Spleen (tissue), 11 donors: ENCODE data around the gene EGLN3. TPM values are rescaled to one million over a fixed set of nuclear protein-coding genes. Genes with fewer than 3 reads are reported as not detected.
"Not testable (repeated sequence)": the region's sequence is repeated elsewhere in the genome, so short reads cannot be mapped to it uniquely, and the experiment has no call there.

Experiments used
- DNase-seq: peaks from one replicate; pipeline ENCODE4 v3.0.0-alpha.2; 2020
- H3K27ac ChIP-seq, 8 donors: fragments of 200-600 bp; sonication (generic) in 7 of 8; 1 replicate in 4 of 8; 2 replicates in 4 of 8; pipeline versions ENCODE4 v1.5.0 to v1.8.0; 2016 to 2021; ENCODE audit warnings: inconsistent platforms in 4 of 8, mild to moderate bottlenecking in 4 of 8, moderate library complexity in 1 of 8
- H3K27me3 ChIP-seq, 7 donors: fragments of 200-600 bp; sonication (generic) in 6 of 7; replicated peaks in 1 of 7; 1 replicate in 4 of 7; 2 replicates in 3 of 7; pipeline versions ENCODE4 v1.5.0 to v1.8.0; 2016 to 2021; ENCODE audit warnings: inconsistent platforms in 3 of 7, mild to moderate bottlenecking in 1 of 7
- H3K36me3 ChIP-seq, 6 donors: fragments of 200-600 bp; sonication (generic) in 5 of 6; 1 replicate in 4 of 6; 2 replicates in 2 of 6; pipeline versions ENCODE4 v1.5.0 to v1.8.0; 2016 to 2021; ENCODE audit warnings: inconsistent platforms in 2 of 6
- H3K4me1 ChIP-seq, 6 donors: fragments of 200-600 bp; sonication (generic) in 5 of 6; 1 replicate in 3 of 6; 2 replicates in 3 of 6; pipeline versions ENCODE4 v1.5.0 to v1.8.0; 2016 to 2021; ENCODE audit warnings: inconsistent platforms in 3 of 6
- H3K4me3 ChIP-seq, 8 donors: fragments of 200-600 bp; sonication (generic) in 7 of 8; 1 replicate in 4 of 8; 2 replicates in 4 of 8; pipeline versions ENCODE4 v1.5.0 to v1.8.0; 2016 to 2021; ENCODE audit warnings: inconsistent platforms in 4 of 8, mild to moderate bottlenecking in 4 of 8, moderate library complexity in 2 of 8
- H3K9me3 ChIP-seq, 8 donors: fragments of 200-600 bp; sonication (generic) in 7 of 8; 1 replicate in 4 of 8; 2 replicates in 4 of 8; pipeline versions ENCODE4 v1.5.0 to v1.8.0; 2016 to 2021; ENCODE audit warnings: inconsistent platforms in 4 of 8
- POLR2A ChIP-seq, 3 donors: fragments of 450-650 bp; IDR thresholded peaks; one replicate each; pipeline ENCODE4 v1.5.1; 2017; ENCODE audit warnings: antibody characterized with exemption in 3 of 3, mild to moderate bottlenecking in 1 of 3
- POLR2AphosphoS5 ChIP-seq, 3 donors: sonication (generic); formaldehyde crosslinking; IDR thresholded peaks; one replicate each; pipeline ENCODE4 v1.5.1; 2017; ENCODE audit warnings: antibody characterized with exemption in 3 of 3
- whole genome bisulfite sequencing, 5 donors: extraction: QIAGEN DNeasy Blood & Tissue Kit in 3 of 5; methylation state at CpG; one replicate each; pipeline versions ENCODE4 v1.1.5 to v1.1.7; 2013 to 2018; 5-methylcytosine and 5-hydroxymethylcytosine counted together
- intact Hi-C: fragments of 100-400 bp; cut with DNase I; formaldehyde crosslinking; loops from one replicate; pipeline ENCODE4 v1.15.0; 2023; ENCODE audit warnings: low total_unique reads
- polyA plus RNA-seq, 3 donors: library from polyadenylated mRNA; stranded (reverse); fragments of 200-250 nt; gene quantifications; one replicate each; pipeline ENCODE4 v1.2.1, GENCODE V29; 2013
- total RNA-seq, 7 donors: library from RNA; depleted of rRNA in 3 of 7; stranded (reverse); fragments of >200 nt in 3 of 7; fragmentation: NEBNext Ultra II Directional in 4 of 7; extraction: Animal tissue kit (Norgen Biotek cat#: 25700) in 4 of 7; gene quantifications; one replicate each; pipeline versions ENCODE4 v1.1.0 to v1.2.1, GENCODE V29; 2016 to 2021
- TF ChIP-seq, protein P1 (sequence below), 11 experiments: fragments of 200-600 bp in 7 of 11; fragments of 450-650 bp in 4 of 11; sonication (generic) in 4 of 11; IDR thresholded peaks in 8 of 11; conservative IDR thresholded peaks in 3 of 11; 1 replicate in 7 of 11; 2 replicates in 4 of 11; pipeline versions ENCODE4 v1.4.0 to v1.8.0; 2016 to 2021; ENCODE audit warnings: antibody characterized with exemption in 11 of 11, inconsistent platforms in 4 of 11, mild to moderate bottlenecking in 1 of 11
- donor health status: healthy with polysubstance abuse.
- donor health status: DM: no; HTN: no; CAD: no; lungs with moderate emphysema.
- donor health status: DM: no; HTN: no; CAD: no.
- donor health status: Bipolar disorder and iron deficiency.
- donor health status: healthy.
- donor health status: DM: no; HTN: no; CAD: no.
- donor health status: DM: yes; HTN: yes; CAD: no.

Gene EGLN3
- total and polyA plus RNA-seq, 10 donors: 4.0 to 21.5 (median 7.8) TPM

DNA sequence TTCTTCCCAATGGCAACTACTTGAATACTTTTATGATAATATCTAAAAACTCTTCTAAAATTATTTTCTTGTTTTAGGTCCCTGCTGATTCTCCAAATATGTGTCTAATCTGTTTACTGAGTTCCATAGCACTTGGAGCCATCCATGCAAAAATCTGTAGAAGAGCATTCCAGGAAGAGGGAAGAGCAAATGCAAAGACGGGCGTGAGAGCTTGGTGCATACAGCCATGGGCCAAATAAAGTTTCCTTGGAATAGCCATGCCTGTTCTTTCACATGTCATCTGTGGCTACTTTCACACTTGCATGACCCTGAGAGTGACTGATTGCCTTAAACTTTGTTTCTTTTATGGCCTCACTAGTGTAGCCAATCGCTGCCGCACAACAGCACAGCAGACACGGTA lies 13.0 kb upstream of the EGLN3 start:
- Histone ChIP-seq H3K27me3 (peaks cover 0 to 11% (median 0%) of the 10 kb centered on the region in 7 donors), H3K9me3 (peaks cover 0 to 4% (median 0%) of the 10 kb centered on the region in 8 donors), H3K36me3 (no peaks in the 10 kb centered on the region), H3K4me1 (no peaks in the 10 kb centered on the region), H3K27ac (no peak overlapping the region), H3K4me3 (no peak overlapping the region)
- WGBS, 5 donors: 93 to 99% (median 97%) methylated on average over 5 of the region's 5 CpGs
- intact Hi-C loops: no loop called here
- no peak for DNase-seq
- TF ChIP-seq, protein P1, sequence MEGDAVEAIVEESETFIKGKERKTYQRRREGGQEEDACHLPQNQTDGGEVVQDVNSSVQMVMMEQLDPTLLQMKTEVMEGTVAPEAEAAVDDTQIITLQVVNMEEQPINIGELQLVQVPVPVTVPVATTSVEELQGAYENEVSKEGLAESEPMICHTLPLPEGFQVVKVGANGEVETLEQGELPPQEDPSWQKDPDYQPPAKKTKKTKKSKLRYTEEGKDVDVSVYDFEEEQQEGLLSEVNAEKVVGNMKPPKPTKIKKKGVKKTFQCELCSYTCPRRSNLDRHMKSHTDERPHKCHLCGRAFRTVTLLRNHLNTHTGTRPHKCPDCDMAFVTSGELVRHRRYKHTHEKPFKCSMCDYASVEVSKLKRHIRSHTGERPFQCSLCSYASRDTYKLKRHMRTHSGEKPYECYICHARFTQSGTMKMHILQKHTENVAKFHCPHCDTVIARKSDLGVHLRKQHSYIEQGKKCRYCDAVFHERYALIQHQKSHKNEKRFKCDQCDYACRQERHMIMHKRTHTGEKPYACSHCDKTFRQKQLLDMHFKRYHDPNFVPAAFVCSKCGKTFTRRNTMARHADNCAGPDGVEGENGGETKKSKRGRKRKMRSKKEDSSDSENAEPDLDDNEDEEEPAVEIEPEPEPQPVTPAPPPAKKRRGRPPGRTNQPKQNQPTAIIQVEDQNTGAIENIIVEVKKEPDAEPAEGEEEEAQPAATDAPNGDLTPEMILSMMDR (IDR thresholded peaks at IDR 0.05 in 8 of 11, conservative IDR thresholded peaks at IDR 0.05 in 3 of 11): no peak
- TF ChIP-seq POLR2AphosphoS5 (IDR thresholded peaks at IDR 0.05): no peak
- no peak for TF ChIP-seq POLR2A (IDR thresholded peaks at IDR 0.05)

DNA sequence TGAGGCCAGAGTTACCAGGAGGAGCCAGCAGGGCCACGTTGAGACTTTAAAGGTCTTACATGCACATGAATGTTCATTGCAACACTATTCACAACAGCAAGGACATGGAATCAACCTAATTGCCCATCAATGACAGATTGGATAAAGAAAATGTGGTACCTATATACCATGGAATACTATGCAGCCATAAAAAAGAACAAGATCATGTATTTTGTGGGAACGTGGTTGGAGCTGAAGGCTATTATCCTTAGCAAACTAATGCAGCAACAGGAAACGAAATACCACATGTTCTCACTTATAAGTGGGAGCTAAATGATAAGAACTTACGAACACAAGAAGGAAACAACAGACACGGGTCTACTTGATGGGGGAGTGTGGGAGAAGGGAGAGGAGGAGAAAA lies 11.6 kb upstream of the EGLN3 start:
- H3K27me3 ChIP-seq: peaks cover 0 to 11% (median 0%) of the 10 kb centered on the region in 7 donors
- 55 to 85% (median 63%) methylated on average over 5 of the region's 5 CpGs for WGBS, 5 donors
- H3K36me3 ChIP-seq, intact Hi-C loops, H3K4me3 ChIP-seq, H3K9me3 ChIP-seq, H3K27ac ChIP-seq, H3K4me1 ChIP-seq, DNase-seq: not testable (repeated sequence)

DNA sequence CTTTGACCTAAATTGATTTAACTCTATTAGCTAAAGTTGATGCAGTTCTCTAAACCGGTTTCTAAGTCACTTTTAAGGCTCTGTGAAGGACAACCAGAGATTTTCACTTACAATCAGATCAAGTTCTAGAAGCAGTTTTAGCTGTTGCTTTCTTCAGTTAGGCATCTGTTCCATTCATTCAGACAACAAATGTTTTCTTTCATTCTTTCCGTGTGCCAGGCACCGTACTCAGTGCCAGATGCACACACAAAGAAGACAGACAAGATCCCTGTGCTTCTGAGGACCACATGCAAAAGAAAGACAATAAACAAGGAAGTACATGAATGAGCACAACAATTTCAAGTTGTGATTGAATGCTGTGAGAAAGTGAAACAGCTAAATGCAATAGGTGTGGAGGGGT lies 11.1 kb upstream of the EGLN3 start:
- WGBS, 5 donors: 61 to 72% (median 70%) methylated on average over 3 of the region's 3 CpGs
- TF ChIP-seq POLR2AphosphoS5 (IDR thresholded peaks at IDR 0.05): no peak
- Histone ChIP-seq H3K4me3 (no peak overlapping the region), H3K4me1 (no peaks in the 10 kb centered on the region), H3K27me3 (peaks cover 0 to 11% (median 0%) of the 10 kb centered on the region in 7 donors), H3K27ac (no peak overlapping the region), H3K36me3 (no peaks in the 10 kb centered on the region), H3K9me3 (peaks cover 0 to 4% (median 0%) of the 10 kb centered on the region in 8 donors)
- no peak for DNase-seq
- intact Hi-C loops: no loop called here

DNA sequence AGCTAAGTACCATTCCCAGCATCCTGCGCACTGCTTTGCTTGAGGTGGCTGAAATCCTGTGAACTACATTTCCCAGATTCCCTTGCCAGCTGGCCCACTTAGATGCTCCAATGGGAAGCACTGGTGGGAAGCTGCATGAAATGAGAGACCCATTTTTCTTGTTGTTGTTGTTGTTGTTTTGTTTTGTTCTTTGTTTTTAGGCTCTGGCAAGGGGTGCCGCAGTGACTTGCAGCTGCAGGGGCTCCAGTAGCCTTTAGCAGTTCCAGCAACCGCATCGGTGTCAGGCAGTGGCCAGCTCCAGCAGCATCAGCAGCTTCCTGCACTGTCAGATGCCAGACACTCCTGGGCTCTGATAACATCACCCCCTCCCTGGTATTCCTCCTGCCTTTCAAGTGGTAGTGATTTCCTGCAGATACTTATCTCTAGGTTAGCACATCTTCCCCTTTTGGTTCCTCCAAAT lies 8.8 kb upstream of the EGLN3 start:
- Histone ChIP-seq H3K27ac (no peak overlapping the region), H3K4me1 (no peaks in the 10 kb centered on the region), H3K36me3 (no peaks in the 10 kb centered on the region), H3K9me3 (peaks cover 0 to 4% (median 0%) of the 10 kb centered on the region in 8 donors), H3K27me3 (peaks cover 0 to 11% (median 0%) of the 10 kb centered on the region in 7 donors), H3K4me3 (no peak overlapping the region)
- intact Hi-C loops: no loop called here
- TF ChIP-seq POLR2A (IDR thresholded peaks at IDR 0.05) (no peak), POLR2AphosphoS5 (IDR thresholded peaks at IDR 0.05) (no peak)
- TF ChIP-seq, protein P1 (IDR thresholded peaks at IDR 0.05 in 8 of 11, conservative IDR thresholded peaks at IDR 0.05 in 3 of 11): no peak
- no peak for DNase-seq
- WGBS, 5 donors: 26 to 38% (median 35%) methylated on average over 4 of the region's 4 CpGs

DNA sequence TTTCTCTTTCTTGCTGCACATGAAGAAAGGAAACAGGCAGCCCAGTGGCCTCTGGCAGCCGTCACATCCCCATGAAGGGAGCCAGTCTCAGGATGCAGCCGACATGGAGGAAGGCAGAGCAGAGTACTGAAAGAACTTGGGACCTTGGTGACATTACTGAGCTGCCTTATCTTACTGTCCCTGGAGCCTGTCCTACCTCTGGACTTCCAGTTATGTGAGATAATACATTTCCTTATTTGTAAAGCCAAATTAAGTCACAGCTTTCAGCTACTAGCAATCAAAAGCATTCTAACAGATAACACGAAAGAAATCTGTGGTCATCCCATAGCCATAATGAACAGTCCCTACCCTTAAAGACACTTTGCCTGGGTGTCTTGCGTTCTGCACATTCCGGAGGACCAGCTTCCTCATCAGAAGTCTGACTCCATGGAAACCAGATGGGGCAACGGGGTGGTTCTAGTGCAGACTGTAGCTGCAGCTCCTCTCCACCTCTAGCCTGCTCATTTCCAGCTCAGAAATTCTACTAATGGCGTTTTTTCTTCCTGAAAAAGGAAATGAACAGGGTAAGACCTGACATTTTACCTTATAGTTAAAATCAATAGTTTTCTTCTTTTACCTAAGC lies 7.8 kb upstream of the EGLN3 start:
- no peaks in the 10 kb centered on the region for H3K4me1 ChIP-seq
- H3K9me3 ChIP-seq: peaks cover 0 to 4% (median 0%) of the 10 kb centered on the region in 8 donors
- intact Hi-C loops: no loop called here
- H3K36me3 ChIP-seq: no peaks in the 10 kb centered on the region
- no peak overlapping the region for H3K27ac ChIP-seq
- H3K27me3 ChIP-seq: peaks cover 0 to 11% (median 0%) of the 10 kb centered on the region in 7 donors
- no peak for DNase-seq
- 64 to 76% (median 71%) methylated on average over 7 of the region's 7 CpGs for WGBS, 5 donors
- H3K4me3 ChIP-seq: no peak overlapping the region
- TF ChIP-seq, protein P1 (IDR thresholded peaks at IDR 0.05 in 8 of 11, conservative IDR thresholded peaks at IDR 0.05 in 3 of 11): no peak
- TF ChIP-seq POLR2A (IDR thresholded peaks at IDR 0.05): no peak
- no peak for TF ChIP-seq POLR2AphosphoS5 (IDR thresholded peaks at IDR 0.05)
